OCI-LY7 (cell line): ENCODE results near the gene TBL1XR1.

ENCODE experiments used
- CTCF ChIP-seq: fragments of 200-600 bp; sonication (generic); conservative IDR thresholded peaks from 2 replicates; pipeline ENCODE4 v1.5.1; 2014; ENCODE audit warnings: mild to moderate bottlenecking, antibody characterized with exemption, low read length, moderate library complexity, mixed read lengths
- EZH2phosphoT487 ChIP-seq: fragments of 200-600 bp; sonication (generic); IDR thresholded peaks from 2 replicates; pipeline ENCODE4 v1.6.1; 2018; ENCODE audit warnings: low read depth, borderline replicate concordance, mild to moderate bottlenecking, mixed run types, antibody characterized with exemption, low read length, moderate library complexity, mixed read lengths

- TF ChIP-seq CTCF = no peak
- no peak for TF ChIP-seq EZH2phosphoT487
These were observed 4.6 kb upstream of the TBL1XR1 start for GRCh38 chr3:177201700-177202397.
